Dedifferentiated amniotic fluid mesenchymal stem cell (primary cell): ENCODE data around the gene FOXP2.
A peak's percentile ranks its signal among the peaks of the same experiment; 100 is the strongest.
"Not testable (repeated sequence)": the region's sequence is repeated elsewhere in the genome, so short reads cannot be mapped to it uniquely, and the experiment has no call there.

Experiments used
- DNase-seq: peaks from one replicate; pipeline ENCODE4 v3.0.0-alpha.2; 2016; ENCODE audit errors: extremely low spot score

The FOXP2 gene

GRCh38 chr7:114422507-114423501, 8.2 kb downstream of the FOXP2 start:
- DNase-seq, result no peak

GRCh38 chr7:114426382-114426781, 11.8 kb downstream of the FOXP2 start:
- DNase-seq, result no peak

- DNase-seq, result peak; percentile 23
Observed at GRCh38 chr7:114426824-114427223, 12.2 kb downstream of the FOXP2 start.

GRCh38 chr7:114428211-114428610, 13.6 kb downstream of the FOXP2 start:
- DNase-seq, result no peak

GRCh38 chr7:114431189-114431588, 16.6 kb downstream of the FOXP2 start:
- DNase-seq, result no peak

- no peak for DNase-seq
Observed at GRCh38 chr7:114432061-114432460, 17.4 kb downstream of the FOXP2 start.

GRCh38 chr7:114432703-114433102, 18.1 kb downstream of the FOXP2 start:
- DNase-seq, result no peak

- DNase-seq, result no peak
Observed at GRCh38 chr7:114439581-114439980, 25.0 kb downstream of the FOXP2 start.

- DNase-seq, result not testable (repeated sequence)
Observed at GRCh38 chr7:114440927-114441326, 26.3 kb downstream of the FOXP2 start.

- no peak for DNase-seq
Observed at GRCh38 chr7:114444196-114444595, 29.6 kb downstream of the FOXP2 start.

GRCh38 chr7:114450431-114450830, 35.8 kb downstream of the FOXP2 start:
- DNase-seq, result no peak

- DNase-seq, result no peak
Observed at GRCh38 chr7:114459574-114459973, 45.0 kb downstream of the FOXP2 start.

- no peak for DNase-seq
Observed at GRCh38 chr7:114460021-114460420, 45.4 kb downstream of the FOXP2 start.

- no peak for DNase-seq
Observed at GRCh38 chr7:114466917-114467316, 52.3 kb downstream of the FOXP2 start.

GRCh38 chr7:114468844-114469243, 54.2 kb downstream of the FOXP2 start:
- DNase-seq, result no peak

GRCh38 chr7:114472896-114473512, 58.4 kb downstream of the FOXP2 start:
- no peak for DNase-seq

- no peak for DNase-seq
Observed at GRCh38 chr7:114478384-114478783, 63.8 kb downstream of the FOXP2 start.

GRCh38 chr7:114481999-114482398, 67.4 kb downstream of the FOXP2 start:
- DNase-seq, result no peak

GRCh38 chr7:114484226-114484625, 69.6 kb downstream of the FOXP2 start:
- no peak for DNase-seq

GRCh38 chr7:114487174-114487573, 72.6 kb downstream of the FOXP2 start:
- no peak for DNase-seq

GRCh38 chr7:114488696-114489095, 74.1 kb downstream of the FOXP2 start:
- no peak for DNase-seq

- DNase-seq, result not testable (repeated sequence)
Observed at GRCh38 chr7:114497491-114497890, 82.9 kb downstream of the FOXP2 start.
